SK-N-SH treated with all-trans-retinoic acid at 6 μM for 48 hours (cell line): ENCODE results near the gene SLC35F4.

Experiments used
- ARNTL ChIP-seq: fragments of 450-650 bp; formaldehyde crosslinking; IDR thresholded peaks from 2 replicates; pipeline ENCODE4 v1.5.0; 2020; ENCODE audit warnings: low read depth, mild to moderate bottlenecking, moderate library complexity, borderline replicate concordance
- ISL1 ChIP-seq: fragments of 250-450 bp; sonication (Bioruptor Pico); IDR thresholded peaks from 2 replicates; pipeline ENCODE4 v2.1.2; 2022; ENCODE audit warnings: mild to moderate bottlenecking, moderate library complexity
- OSR1 ChIP-seq: fragments of 250-450 bp; sonication (Bioruptor Pico); IDR thresholded peaks from 2 replicates; pipeline ENCODE4 v1.8.0; 2022; ENCODE audit warnings: moderate library complexity, mild to moderate bottlenecking, inconsistent platforms
- PATZ1 ChIP-seq: fragments of 250-450 bp; sonication (Bioruptor Pico); IDR thresholded peaks from 2 replicates; pipeline ENCODE4 v1.8.0; 2020; ENCODE audit warnings: mild to moderate bottlenecking, moderate library complexity, borderline replicate concordance
- RARB ChIP-seq: fragments of 250-450 bp; sonication (Bioruptor Pico); IDR thresholded peaks from 2 replicates; pipeline ENCODE4 v1.8.0; 2021; ENCODE audit warnings: mild to moderate bottlenecking, moderate library complexity
- SNAI2 ChIP-seq: fragments of 250-450 bp; sonication (Bioruptor Pico); IDR thresholded peaks from 2 replicates; pipeline ENCODE4 v1.5.0; 2020; ENCODE audit warnings: mild to moderate bottlenecking, moderate library complexity
- TCF4 ChIP-seq: fragments of 250-450 bp; sonication (Bioruptor Pico); IDR thresholded peaks from 2 replicates; pipeline ENCODE4 v1.8.0; 2021; ENCODE audit warnings: mild to moderate bottlenecking, moderate library complexity, borderline replicate concordance
- ZC3H10 ChIP-seq: fragments of 250-450 bp; sonication (Bioruptor Pico); IDR thresholded peaks from 2 replicates; pipeline ENCODE4 v1.5.1; 2021; ENCODE audit warnings: mild to moderate bottlenecking, moderate library complexity
- ZFP3 ChIP-seq: fragments of 250-450 bp; sonication (Bioruptor Pico); IDR thresholded peaks from 2 replicates; pipeline ENCODE4 v1.5.0; 2020; ENCODE audit warnings: mild to moderate bottlenecking, moderate library complexity
- ZFP30 ChIP-seq: fragments of 450-650 bp; formaldehyde crosslinking; IDR thresholded peaks from 2 replicates; pipeline ENCODE4 v1.5.0; 2022; ENCODE audit warnings: mild to moderate bottlenecking, moderate library complexity
- ZNF565 ChIP-seq: fragments of 450-650 bp; formaldehyde crosslinking; conservative IDR thresholded peaks from 2 replicates; pipeline ENCODE4 v1.5.0; 2020; ENCODE audit warnings: low read depth, mild to moderate bottlenecking, moderate library complexity
- ZNF70 ChIP-seq: fragments of 450-650 bp; formaldehyde crosslinking; IDR thresholded peaks from 2 replicates; pipeline ENCODE4 v1.5.0; 2020; ENCODE audit warnings: mild to moderate bottlenecking, moderate library complexity
- TF ChIP-seq, protein P1 (sequence below): fragments of 250-450 bp; sonication (Bioruptor Pico); IDR thresholded peaks from 2 replicates; pipeline ENCODE4 v1.5.1; 2020; ENCODE audit warnings: low read depth, mild to moderate bottlenecking, moderate library complexity

GRCh38 chr14:57640036-57640435 lies 225.9 kb downstream of the SLC35F4 start:
- TF ChIP-seq PATZ1 = no peak
- TF ChIP-seq, protein P1, sequence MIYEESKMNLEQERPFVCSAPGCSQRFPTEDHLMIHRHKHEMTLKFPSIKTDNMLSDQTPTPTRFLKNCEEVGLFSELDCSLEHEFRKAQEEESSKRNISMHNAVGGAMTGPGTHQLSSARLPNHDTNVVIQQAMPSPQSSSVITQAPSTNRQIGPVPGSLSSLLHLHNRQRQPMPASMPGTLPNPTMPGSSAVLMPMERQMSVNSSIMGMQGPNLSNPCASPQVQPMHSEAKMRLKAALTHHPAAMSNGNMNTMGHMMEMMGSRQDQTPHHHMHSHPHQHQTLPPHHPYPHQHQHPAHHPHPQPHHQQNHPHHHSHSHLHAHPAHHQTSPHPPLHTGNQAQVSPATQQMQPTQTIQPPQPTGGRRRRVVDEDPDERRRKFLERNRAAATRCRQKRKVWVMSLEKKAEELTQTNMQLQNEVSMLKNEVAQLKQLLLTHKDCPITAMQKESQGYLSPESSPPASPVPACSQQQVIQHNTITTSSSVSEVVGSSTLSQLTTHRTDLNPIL = no peak
- TF ChIP-seq ZNF565 (CRISPR knock-in tag) = no peak
- TF ChIP-seq TCF4 (CRISPR knock-in tag) = no peak
- TF ChIP-seq ZC3H10 (CRISPR knock-in tag) = no peak
- TF ChIP-seq ISL1 (CRISPR knock-in tag) = no peak
- no peak for TF ChIP-seq ARNTL (CRISPR knock-in tag)
- TF ChIP-seq ZFP30 (CRISPR knock-in tag) = no peak
- TF ChIP-seq OSR1 (CRISPR knock-in tag) = no peak
- no peak for TF ChIP-seq RARB (CRISPR knock-in tag)
- no peak for TF ChIP-seq ZNF70
- no peak for TF ChIP-seq SNAI2 (CRISPR knock-in tag)
- no peak for TF ChIP-seq ZFP3 (CRISPR knock-in tag)
